GM21786 (cell line): ENCODE measurements around the gene RGMB.

Source experiments
- ATAC-seq: cut with Tn5 transposase; IDR thresholded peaks from one replicate; pipeline ENCODE4 v1.9.1; 2021; ENCODE audit not compliant: unreplicated experiment

RGMB gene

GRCh38 chr5:98816582-98817222 lies 43.2 kb downstream of the RGMB start:
- ATAC-seq, result no peak

GRCh38 chr5:98825582-98826375 lies 52.3 kb downstream of the RGMB start:
- ATAC-seq, result no peak

GRCh38 chr5:98827161-98827560 lies 53.7 kb downstream of the RGMB start:
- ATAC-seq, result no peak

- ATAC-seq, result no peak
Measured at GRCh38 chr5:98827588-98828284, 54.3 kb downstream of the RGMB start.

GRCh38 chr5:98836175-98836574 lies 62.7 kb downstream of the RGMB start:
- no peak for ATAC-seq

GRCh38 chr5:98839469-98840383 lies 66.3 kb downstream of the RGMB start:
- peak; percentile 73 for ATAC-seq

- no peak for ATAC-seq
Measured at GRCh38 chr5:98840946-98841345, 67.5 kb downstream of the RGMB start.

- no peak for ATAC-seq
Measured at GRCh38 chr5:98843481-98843880, 70.0 kb downstream of the RGMB start.

GRCh38 chr5:98844865-98845264 lies 71.4 kb downstream of the RGMB start:
- no peak for ATAC-seq

- ATAC-seq, result no peak
Measured at GRCh38 chr5:98845878-98846277, 72.4 kb downstream of the RGMB start.
